Thyroid gland (tissue), 4 donors: ENCODE results near the gene MAT2B. TPM values are rescaled to one million over a fixed set of nuclear protein-coding genes. Genes with fewer than 3 reads are reported as not detected.

Experiments used
- DNase-seq, 2 donors: peaks; one replicate each; pipeline ENCODE4 v3.0.0-alpha.2; 2019
- H3K27ac ChIP-seq, 3 donors: fragments of 200-600 bp; sonication (generic); 1 replicate in 2 of 3; 2 replicates in 1 of 3; pipeline ENCODE4 v1.5.1; 2016 to 2019; ENCODE audit warnings: mild to moderate bottlenecking in 1 of 3, moderate library complexity in 1 of 3
- H3K27me3 ChIP-seq: fragments of 200-600 bp; sonication (generic); one replicate; pipeline ENCODE4 v1.5.1; 2019
- H3K36me3 ChIP-seq, 2 donors: fragments of 200-600 bp; sonication (generic); one replicate each; pipeline ENCODE4 v1.5.1; 2016 to 2019
- H3K4me1 ChIP-seq, 2 donors: fragments of 200-600 bp; sonication (generic); one replicate each; pipeline ENCODE4 v1.5.1; 2017 to 2019
- H3K4me3 ChIP-seq, 3 donors: fragments of 200-600 bp; sonication (generic); replicated peaks in 1 of 3; 1 replicate in 2 of 3; 2 replicates in 1 of 3; pipeline ENCODE4 v1.5.1; 2016; ENCODE audit warnings: mild to moderate bottlenecking in 1 of 3
- H3K9me3 ChIP-seq: fragments of 200-600 bp; sonication (generic); one replicate; pipeline ENCODE4 v1.5.1; 2017
- CTCF ChIP-seq, 6 experiments: fragments of 200-600 bp in 3 of 6; fragments of 450-650 bp in 3 of 6; sonication (generic) in 3 of 6; IDR thresholded peaks; one replicate each; pipeline ENCODE4 v1.5.1; 2016 to 2019; ENCODE audit warnings: antibody characterized with exemption in 6 of 6, mild to moderate bottlenecking in 2 of 6, inconsistent platforms in 1 of 6, moderate library complexity in 1 of 6
- POLR2A ChIP-seq, 2 donors: fragments of 450-650 bp; IDR thresholded peaks; one replicate each; pipeline ENCODE4 v1.6.1; 2017; ENCODE audit warnings: antibody characterized with exemption in 2 of 2, mild to moderate bottlenecking in 2 of 2, moderate library complexity in 1 of 2
- WGBS, 2 donors: methylation state at CpG; one replicate each; pipeline ENCODE4 v1.1.5; 2017; 5-methylcytosine and 5-hydroxymethylcytosine counted together
- intact Hi-C: fragments of 100-400 bp; cut with DNase I; formaldehyde crosslinking; loops from one replicate; pipeline ENCODE4 v1.15.1; 2023
- total RNA-seq, 4 donors: library from RNA; depleted of rRNA; stranded (reverse); fragments of >200 nt; gene quantifications; one replicate each; pipeline ENCODE4 v1.2.3, GENCODE V29; 2016

MAT2B gene
- total RNA-seq, result 100 to 1,000 TPM in 2 of 4 donors, 10 to 100 TPM in 2; 74.0 to 110 (median 101) TPM

GRCh38 chr5:163505368-163506094 lies at the start of gene MAT2B:
MAT2B (plus strand) TSS chr5:163505619; CDS start chr5:163505687, 68 bp downstream.
- intact Hi-C loops, result loop anchor here (2.0 kb wide), 1 partner anchor 45 kb away; the partner anchor contains the start of genes HMMR and NUDCD2
- DNase-seq, result peak; percentile 96 to 97
- H3K36me3 ChIP-seq, result no peaks in the 10 kb centered on the region
- 1 to 2% methylated on average over 45 to 57 of the region's 64 CpGs for WGBS, 2 donors
- H3K27ac ChIP-seq, result peak within 1 kb of the TSS; percentile 93 to 99 (median 96)
- H3K4me1 ChIP-seq, result peaks cover 40 to 53% of the 10 kb centered on the region in 2 donors
- H3K27me3 ChIP-seq, result no peaks in the 10 kb centered on the region
- no peaks in the 10 kb centered on the region for H3K9me3 ChIP-seq
- TF ChIP-seq POLR2A (IDR thresholded peaks at IDR 0.05), result peak; percentile 82 to 97
- peak in 3 of 6 experiments; percentile 28 to 37 (median 36) for TF ChIP-seq CTCF (IDR thresholded peaks at IDR 0.05)
- H3K4me3 ChIP-seq, result peak within 1 kb of the TSS; percentile 20 to 63 (median 43)

DNA sequence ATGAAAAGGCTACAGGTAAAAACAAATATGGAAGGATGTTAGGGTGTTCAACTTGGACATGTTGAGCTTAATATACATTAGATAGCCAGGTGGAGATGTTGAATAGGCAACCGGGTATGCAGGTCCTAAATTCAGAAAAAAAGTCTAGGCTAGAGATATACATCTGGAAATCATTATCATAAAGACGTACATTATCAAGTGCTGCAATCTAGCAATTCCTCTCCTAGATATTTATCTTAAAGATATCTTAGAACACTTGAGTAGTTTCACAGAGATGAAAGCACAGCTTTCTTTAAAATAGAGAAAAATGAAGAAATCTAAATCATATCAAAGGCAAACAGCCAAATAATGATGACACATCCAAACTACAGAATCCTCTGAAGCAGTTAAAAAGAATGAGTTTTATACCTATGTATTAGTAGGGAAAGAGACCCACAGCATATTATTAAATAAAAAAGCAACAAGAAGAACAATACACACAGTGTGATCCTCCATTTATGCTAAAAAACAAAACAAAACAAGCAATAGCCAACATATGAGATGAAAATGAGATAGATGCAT lies 49.3 kb upstream of the MAT2B start:
- TF ChIP-seq CTCF (IDR thresholded peaks at IDR 0.05) (no peak), POLR2A (IDR thresholded peaks at IDR 0.05) (no peak)
- WGBS, 2 donors, result 88 to 89% methylated on average over 2 of the region's 2 CpGs
- H3K36me3 ChIP-seq, result peaks cover 0 to 4% of the 10 kb centered on the region in 2 donors
- intact Hi-C loops, result no loop called here
- no peak for DNase-seq
- H3K27me3 ChIP-seq, result no peaks in the 10 kb centered on the region
- no peaks in the 10 kb centered on the region for H3K9me3 ChIP-seq
- H3K4me1 ChIP-seq, result peaks cover 4 to 16% of the 10 kb centered on the region in 2 donors
- no peak overlapping the region for H3K27ac ChIP-seq
- no peak overlapping the region for H3K4me3 ChIP-seq

- TF ChIP-seq POLR2A (IDR thresholded peaks at IDR 0.05) (no peak), CTCF (IDR thresholded peaks at IDR 0.05) (no peak)
- no peak overlapping the region for H3K4me3 ChIP-seq
- DNase-seq, result no peak
- no peaks in the 10 kb centered on the region for H3K9me3 ChIP-seq
- peaks cover 12 to 18% of the 10 kb centered on the region in 2 donors for H3K4me1 ChIP-seq
- peaks cover 0 to 4% of the 10 kb centered on the region in 2 donors for H3K36me3 ChIP-seq
- no peaks in the 10 kb centered on the region for H3K27me3 ChIP-seq
- 94 to 96% methylated on average over 7 of the region's 7 CpGs for WGBS, 2 donors
- intact Hi-C loops, result no loop called here
- H3K27ac ChIP-seq, result no peak overlapping the region
These were observed 48.6 kb upstream of the MAT2B start for GRCh38 chr5:163456840-163457239.

DNA sequence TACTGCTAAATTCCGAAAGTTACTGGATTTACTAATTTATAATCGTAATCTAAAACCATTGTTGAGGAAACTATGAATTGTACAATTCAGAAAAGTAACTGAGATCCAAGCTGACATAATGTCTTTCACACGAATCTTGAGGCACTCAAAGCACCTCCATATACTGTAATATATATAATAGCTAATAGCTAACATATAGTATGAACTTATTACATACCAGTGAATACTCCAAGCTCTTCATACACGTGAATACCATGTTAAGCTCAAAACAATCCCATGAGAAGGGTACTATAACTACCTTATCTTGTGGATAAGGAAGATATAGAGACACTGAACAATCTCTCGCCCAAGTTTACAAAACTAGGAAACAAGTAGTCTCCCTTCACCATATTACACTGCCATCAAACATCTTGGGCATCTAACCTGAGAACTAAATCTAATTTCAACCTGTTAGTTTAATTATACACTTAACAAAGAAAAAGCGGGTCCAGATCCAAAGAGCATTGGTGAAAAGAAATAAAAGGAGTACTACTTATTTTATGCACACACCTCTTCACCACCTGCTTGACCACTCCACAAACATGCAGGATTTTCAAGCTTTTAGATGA lies 46.5 kb upstream of the MAT2B start:
- H3K36me3 ChIP-seq, result no peaks in the 10 kb centered on the region
- H3K27ac ChIP-seq, result peak overlapping the region in 2 of 3 donors; percentile 92 to 98
- intact Hi-C loops, result no loop called here
- TF ChIP-seq CTCF (IDR thresholded peaks at IDR 0.05), result no peak
- TF ChIP-seq POLR2A (IDR thresholded peaks at IDR 0.05), result no peak
- H3K9me3 ChIP-seq, result no peaks in the 10 kb centered on the region
- H3K4me1 ChIP-seq, result peaks cover 14 to 18% of the 10 kb centered on the region in 2 donors
- no peaks in the 10 kb centered on the region for H3K27me3 ChIP-seq
- H3K4me3 ChIP-seq, result peak overlapping the region; percentile 44 to 55 (median 45)
- 37 to 44% methylated on average over 6 of the region's 6 CpGs for WGBS, 2 donors
- DNase-seq, result no peak
